Stomach smooth muscle (tissue), 2 donors: Measurements from ENCODE around the gene DDN.
A peak's percentile ranks its signal among the peaks of the same experiment; 100 is the strongest.

Source experiments
- H3K27ac ChIP-seq: one replicate; pipeline ENCODE4 v1.7.0; 2013; ENCODE audit warnings: mild to moderate bottlenecking, low read length, inconsistent platforms
- H3K27me3 ChIP-seq, 2 donors: one replicate each; pipeline ENCODE4 v1.7.0; 2013; ENCODE audit warnings: low read length in 2 of 2; ENCODE audit not compliant: insufficient read depth in 2 of 2, control insufficient read depth in 1 of 2
- H3K36me3 ChIP-seq, 2 donors: one replicate each; pipeline ENCODE4 v1.7.0; 2013; ENCODE audit warnings: low read length in 2 of 2; ENCODE audit not compliant: control insufficient read depth in 2 of 2, insufficient read depth in 2 of 2
- H3K4me1 ChIP-seq: one replicate; pipeline ENCODE4 v1.7.0; 2013; ENCODE audit warnings: low read length; ENCODE audit not compliant: control insufficient read depth, insufficient read depth
- H3K4me3 ChIP-seq, 2 donors: one replicate each; pipeline ENCODE4 v1.7.0; 2013; ENCODE audit warnings: low read length in 2 of 2
- H3K9ac ChIP-seq, 2 donors: one replicate each; pipeline ENCODE4 v1.7.0; 2013; ENCODE audit warnings: low read length in 2 of 2, mild to moderate bottlenecking in 1 of 2
- H3K9me3 ChIP-seq, 2 donors: one replicate each; pipeline ENCODE4 v1.7.0; 2013; ENCODE audit warnings: low read length in 2 of 2; ENCODE audit not compliant: control insufficient read depth in 2 of 2
- donor health status: healthy.
- donor health status: Pancreatic carcinoma.

The DDN gene

GRCh38 chr12:48993787-48994186, 5.4 kb downstream of the DDN start:
- no peak overlapping the region for H3K9ac ChIP-seq
- H3K27ac ChIP-seq, result no peak overlapping the region
- H3K9me3 ChIP-seq, result no peaks in the 10 kb centered on the region
- no peak overlapping the region for H3K4me3 ChIP-seq
- no peaks in the 10 kb centered on the region for H3K36me3 ChIP-seq
- H3K27me3 ChIP-seq, result peaks cover 35 to 46% of the 10 kb centered on the region in 2 donors
- peaks cover 23% of the 10 kb centered on the region for H3K4me1 ChIP-seq

- Histone ChIP-seq H3K4me3 (no peak overlapping the region), H3K9me3 (no peaks in the 10 kb centered on the region), H3K9ac (no peak overlapping the region), H3K27ac (no peak overlapping the region), H3K27me3 (peaks cover 37 to 38% of the 10 kb centered on the region in 2 donors), H3K4me1 (peaks cover 2% of the 10 kb centered on the region), H3K36me3 (no peaks in the 10 kb centered on the region)
Observed at GRCh38 chr12:48991247-48992050, 7.7 kb downstream of the DDN start.

GRCh38 chr12:48990552-48990951, 8.6 kb downstream of the DDN start:
- H3K4me3 ChIP-seq, result no peak overlapping the region
- no peak overlapping the region for H3K27ac ChIP-seq
- no peaks in the 10 kb centered on the region for H3K36me3 ChIP-seq
- H3K4me1 ChIP-seq, result peaks cover 2% of the 10 kb centered on the region
- H3K9ac ChIP-seq, result no peak overlapping the region
- no peaks in the 10 kb centered on the region for H3K9me3 ChIP-seq
- peaks cover 34 to 35% of the 10 kb centered on the region in 2 donors for H3K27me3 ChIP-seq

GRCh38 chr12:48988030-48988649, 11.0 kb downstream of the DDN start:
- no peak overlapping the region for H3K4me3 ChIP-seq
- no peaks in the 10 kb centered on the region for H3K4me1 ChIP-seq
- H3K27me3 ChIP-seq, result peaks cover 20 to 39% of the 10 kb centered on the region in 2 donors
- H3K27ac ChIP-seq, result no peak overlapping the region
- no peaks in the 10 kb centered on the region for H3K9me3 ChIP-seq
- H3K36me3 ChIP-seq, result no peaks in the 10 kb centered on the region
- no peak overlapping the region for H3K9ac ChIP-seq

GRCh38 chr12:48986720-48987291, 12.4 kb downstream of the DDN start:
- Histone ChIP-seq H3K9ac (no peak overlapping the region), H3K36me3 (no peaks in the 10 kb centered on the region), H3K4me3 (no peak overlapping the region), H3K9me3 (no peaks in the 10 kb centered on the region), H3K4me1 (no peaks in the 10 kb centered on the region), H3K27ac (no peak overlapping the region), H3K27me3 (peaks cover 27 to 48% of the 10 kb centered on the region in 2 donors)

GRCh38 chr12:48985901-48986300, 13.3 kb downstream of the DDN start:
- H3K9me3 ChIP-seq, result no peaks in the 10 kb centered on the region
- H3K9ac ChIP-seq, result no peak overlapping the region
- no peak overlapping the region for H3K4me3 ChIP-seq
- no peaks in the 10 kb centered on the region for H3K36me3 ChIP-seq
- peaks cover 8% of the 10 kb centered on the region for H3K4me1 ChIP-seq
- H3K27ac ChIP-seq, result no peak overlapping the region
- H3K27me3 ChIP-seq, result peaks cover 36 to 57% of the 10 kb centered on the region in 2 donors

- Histone ChIP-seq H3K4me1 (peaks cover 12% of the 10 kb centered on the region), H3K9me3 (no peaks in the 10 kb centered on the region), H3K27ac (no peak overlapping the region), H3K27me3 (peaks cover 40 to 59% of the 10 kb centered on the region in 2 donors), H3K9ac (no peak overlapping the region), H3K4me3 (no peak overlapping the region), H3K36me3 (no peaks in the 10 kb centered on the region)
Observed at GRCh38 chr12:48985475-48985897, 13.7 kb downstream of the DDN start.

GRCh38 chr12:48982397-48983080, 16.6 kb downstream of the DDN start:
- Histone ChIP-seq H3K9ac (no peak overlapping the region), H3K9me3 (no peaks in the 10 kb centered on the region), H3K4me1 (peaks cover 39% of the 10 kb centered on the region), H3K36me3 (no peaks in the 10 kb centered on the region), H3K4me3 (no peak overlapping the region), H3K27ac (no peak overlapping the region), H3K27me3 (peaks cover 59 to 69% of the 10 kb centered on the region in 2 donors)

GRCh38 chr12:48981757-48982157, 17.4 kb downstream of the DDN start:
- H3K4me3 ChIP-seq, result no peak overlapping the region
- peaks cover 61 to 71% of the 10 kb centered on the region in 2 donors for H3K27me3 ChIP-seq
- H3K36me3 ChIP-seq, result no peaks in the 10 kb centered on the region
- no peak overlapping the region for H3K9ac ChIP-seq
- no peak overlapping the region for H3K27ac ChIP-seq
- peaks cover 39% of the 10 kb centered on the region for H3K4me1 ChIP-seq
- no peaks in the 10 kb centered on the region for H3K9me3 ChIP-seq

GRCh38 chr12:48980953-48981756, 18.0 kb downstream of the DDN start:
- peaks cover 62 to 72% of the 10 kb centered on the region in 2 donors for H3K27me3 ChIP-seq
- no peak overlapping the region for H3K9ac ChIP-seq

More at GRCh38 chr12:48980953-48981756, 18.0 kb downstream of the DDN start:
- Histone ChIP-seq H3K4me1 (peaks cover 39% of the 10 kb centered on the region), H3K36me3 (no peaks in the 10 kb centered on the region), H3K9me3 (no peaks in the 10 kb centered on the region), H3K27ac (no peak overlapping the region), H3K4me3 (peak overlapping the region; percentile 57 to 69)
